CD14-positive monocyte (primary cell): ENCODE measurements around the gene ITPR1. TPM values are rescaled to one million over a fixed set of nuclear protein-coding genes. Genes with fewer than 3 reads are reported as not detected.

Experiments
- DNase-seq, 3 donors: peaks; one replicate each; pipeline ENCODE4 v3.0.0-alpha.2; 2011 to 2022
- H2AFZ ChIP-seq: 2 replicates; pipeline ENCODE4 v1.6.0; 2012; ENCODE audit warnings: mild to moderate bottlenecking, low read depth, low read length, inconsistent platforms; ENCODE audit not compliant: insufficient read depth, poor library complexity, severe bottlenecking
- H3K27ac ChIP-seq, 2 donors: 1 replicate in 1 of 2; 2 replicates in 1 of 2; pipeline ENCODE4 v1.5.1; 2012 to 2013; ENCODE audit warnings: low read length in 2 of 2, control low read depth in 1 of 2, inconsistent platforms in 1 of 2, low read depth in 1 of 2, mild to moderate bottlenecking in 1 of 2
- H3K27me3 ChIP-seq, 2 donors: one replicate each; pipeline versions ENCODE4 v1.6.0 to v1.6.1; 2011 to 2013; ENCODE audit warnings: low read length in 2 of 2; ENCODE audit not compliant: control insufficient read depth in 2 of 2, insufficient read depth in 2 of 2
- H3K36me3 ChIP-seq, 2 donors: replicated peaks in 1 of 2; 1 replicate in 1 of 2; 2 replicates in 1 of 2; pipeline versions ENCODE4 v1.5.1 to v1.6.1; 2012 to 2013; ENCODE audit warnings: low read length in 2 of 2, control low read depth in 1 of 2, inconsistent platforms in 1 of 2, mild to moderate bottlenecking in 1 of 2; ENCODE audit not compliant: insufficient read depth in 2 of 2, control insufficient read depth in 1 of 2
- H3K4me1 ChIP-seq, 2 donors: 1 replicate in 1 of 2; 2 replicates in 1 of 2; pipeline versions ENCODE4 v1.5.1 to v1.6.1; 2012 to 2013; ENCODE audit warnings: low read length in 2 of 2, control low read depth in 1 of 2, inconsistent platforms in 1 of 2, mild to moderate bottlenecking in 1 of 2, moderate library complexity in 1 of 2; ENCODE audit not compliant: insufficient read depth in 2 of 2, control insufficient read depth in 1 of 2
- H3K4me2 ChIP-seq: replicated peaks from 2 replicates; pipeline ENCODE3; 2012; ENCODE audit warnings: low read length, moderate library complexity, mild to moderate bottlenecking; ENCODE audit not compliant: poor library complexity, severe bottlenecking; ENCODE audit errors: extremely low read depth
- H3K4me3 ChIP-seq, 3 experiments: fragments of 200-600 bp in 1 of 3; sonication (generic) in 1 of 3; replicated peaks in 1 of 3; 1 replicate in 2 of 3; 2 replicates in 1 of 3; pipeline ENCODE4 v1.5.1; 2011 to 2013; ENCODE audit warnings: low read length in 3 of 3, mild to moderate bottlenecking in 3 of 3, control low read depth in 2 of 3, low read depth in 2 of 3, inconsistent platforms in 1 of 3, moderate library complexity in 1 of 3
- H3K79me2 ChIP-seq: 2 replicates; pipeline ENCODE4 v1.6.0; 2012; ENCODE audit warnings: mild to moderate bottlenecking, control low read depth, inconsistent platforms, low read length, moderate library complexity; ENCODE audit not compliant: insufficient read depth
- H3K9ac ChIP-seq: 2 replicates; pipeline ENCODE4 v1.6.0; 2017; ENCODE audit warnings: low read length, mild to moderate bottlenecking; ENCODE audit not compliant: insufficient read depth, poor library complexity, severe bottlenecking
- H3K9me3 ChIP-seq, 2 donors: replicated peaks in 1 of 2; 1 replicate in 1 of 2; 2 replicates in 1 of 2; pipeline versions ENCODE4 v1.5.1 to v1.6.1; 2012 to 2013; ENCODE audit warnings: low read length in 2 of 2, control low read depth in 1 of 2; ENCODE audit not compliant: control insufficient read depth in 1 of 2, insufficient read depth in 1 of 2
- H4K20me1 ChIP-seq: 2 replicates; pipeline ENCODE4 v1.6.0; 2012; ENCODE audit warnings: mild to moderate bottlenecking, low read length, control low read depth, moderate library complexity; ENCODE audit not compliant: insufficient read depth
- H3K27ac Mint-ChIP-seq, 7 donors: one replicate each; pipeline ENCODE4 v1.8.0; 2020; ENCODE audit warnings: mild to moderate bottlenecking in 7 of 7, mixed read lengths in 7 of 7, moderate library complexity in 6 of 7, inconsistent platforms in 2 of 7
- H3K27me3 Mint-ChIP-seq, 3 donors: one replicate each; pipeline ENCODE4 v1.8.0; 2021 to 2022; ENCODE audit warnings: low read depth in 3 of 3, mild to moderate bottlenecking in 3 of 3, mixed read lengths in 3 of 3, moderate library complexity in 3 of 3, inconsistent platforms in 1 of 3
- H3K36me3 Mint-ChIP-seq, 2 donors: one replicate each; pipeline ENCODE4 v1.8.0; 2020; ENCODE audit warnings: mixed read lengths in 2 of 2, inconsistent platforms in 1 of 2, mild to moderate bottlenecking in 1 of 2
- H3K4me1 Mint-ChIP-seq: one replicate; pipeline ENCODE4 v1.8.0; 2020; ENCODE audit warnings: mild to moderate bottlenecking, mixed read lengths
- H3K4me3 Mint-ChIP-seq, 2 donors: one replicate each; pipeline ENCODE4 v1.8.0; 2020; ENCODE audit warnings: mild to moderate bottlenecking in 2 of 2, mixed read lengths in 2 of 2, moderate library complexity in 1 of 2
- H3K9me3 Mint-ChIP-seq, 7 donors: one replicate each; pipeline ENCODE4 v1.8.0; 2020 to 2022; ENCODE audit warnings: mixed read lengths in 7 of 7, mild to moderate bottlenecking in 6 of 7, moderate library complexity in 6 of 7, inconsistent platforms in 2 of 7
- CTCF ChIP-seq: fragments of 200-600 bp; IDR thresholded peaks from one replicate; pipeline ENCODE4 v1.8.0; 2022; ENCODE audit warnings: antibody characterized with exemption, mild to moderate bottlenecking
- WGBS: methylation state at CpG from one replicate; pipeline ENCODE4 v1.1.5; 2013; ENCODE audit warnings: missing lambda C conversion rate; ENCODE audit not compliant: insufficient coverage; 5-methylcytosine and 5-hydroxymethylcytosine counted together
- intact Hi-C, 2 donors: fragments of 100-400 bp; cut with micrococcal nuclease; formaldehyde crosslinking; loops; one replicate each; pipeline versions ENCODE4 v1.15.0 to v1.15.1; 2023
- polyA plus RNA-seq, 3 donors: library from polyadenylated mRNA; depleted of rRNA in 1 of 3; unstranded in 2 of 3; stranded (reverse) in 1 of 3; fragments of 300-500 nt in 2 of 3; fragments of >200 nt in 1 of 3; fragmentation: Illumina TruSeq in 2 of 3; gene quantifications; 1 replicate in 2 of 3; 2 replicates in 1 of 3; pipeline ENCODE4 v1.2.3, GENCODE V29; 2012 to 2021

The ITPR1 gene
- polyA plus RNA-seq, 3 donors: 3.2 to 21.1 (median 7.1) TPM

DNA sequence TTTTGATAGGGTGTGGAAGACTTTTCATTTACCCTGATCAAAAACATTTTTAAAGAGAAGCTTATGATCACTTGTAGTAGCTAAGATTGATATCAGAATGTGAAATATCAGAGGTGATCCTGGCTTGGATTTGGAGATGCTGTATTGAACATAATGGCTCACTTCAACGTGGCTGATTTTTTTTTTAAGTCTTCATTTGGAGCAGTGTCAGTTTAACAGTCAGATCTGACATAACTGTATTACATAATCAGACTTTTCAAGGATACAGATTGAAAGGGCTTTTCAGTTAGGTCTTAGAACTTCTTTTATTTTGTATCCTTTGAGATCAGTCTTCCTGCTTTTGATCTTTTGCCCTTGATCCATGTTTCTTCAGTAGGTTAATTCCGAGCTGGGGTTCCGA is 98.5 kb downstream of the ITPR1 start:
- DNase-seq: no peak
- Histone ChIP-seq H3K27me3 (no peaks in the 10 kb centered on the region), H3K27ac (no peak overlapping the region), H3K4me3 (no peak overlapping the region), H3K4me2 (no peak overlapping the region), H3K4me1 (peaks cover 13 to 36% of the 10 kb centered on the region in 2 donors), H2AFZ (no peak overlapping the region), H4K20me1 (peaks cover 29% of the 10 kb centered on the region), H3K9me3 (no peaks in the 10 kb centered on the region), H3K79me2 (peaks cover 56% of the 10 kb centered on the region), H3K9ac (no peak overlapping the region), H3K36me3 (no peaks in the 10 kb centered on the region)
- WGBS: no CpG with 5 or more reads among the region's 3 CpGs
- Mint-ChIP-seq H3K36me3 (peaks cover 8 to 17% of the 10 kb centered on the region in 2 donors), H3K9me3 (peaks cover 0 to 6% (median 2%) of the 10 kb centered on the region in 7 donors), H3K4me1 (peaks cover 44% of the 10 kb centered on the region), H3K27me3 (no peaks in the 10 kb centered on the region), H3K27ac (no peak overlapping the region), H3K4me3 (no peak overlapping the region)
- TF ChIP-seq CTCF: no peak
- intact Hi-C loops: no loop called here

DNA sequence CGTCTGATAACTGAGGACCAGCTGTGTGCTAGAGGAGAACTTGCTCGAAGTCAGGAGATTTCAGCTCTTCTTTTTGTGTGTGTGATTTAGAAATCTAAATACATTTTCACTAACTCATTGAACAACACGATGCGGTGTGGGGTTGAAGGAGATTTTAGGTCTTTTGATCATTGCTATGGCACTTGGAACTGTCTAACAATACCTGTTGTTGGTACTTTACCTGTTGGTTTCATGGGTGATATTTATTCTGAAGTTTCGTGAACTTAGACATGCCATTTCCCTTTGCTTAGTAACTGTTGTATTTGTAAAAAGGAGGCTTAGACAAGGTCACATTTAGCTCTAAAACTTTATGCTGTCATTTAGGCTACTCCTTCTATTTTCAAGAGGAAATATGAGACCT is 99.9 kb downstream of the ITPR1 start:
- Histone ChIP-seq H3K4me2 (no peak overlapping the region), H3K4me3 (no peak overlapping the region), H3K27ac (no peak overlapping the region), H3K36me3 (no peaks in the 10 kb centered on the region), H3K4me1 (peaks cover 6 to 24% of the 10 kb centered on the region in 2 donors), H3K79me2 (peaks cover 58% of the 10 kb centered on the region), H2AFZ (no peak overlapping the region), H4K20me1 (peaks cover 31% of the 10 kb centered on the region), H3K9me3 (no peaks in the 10 kb centered on the region), H3K9ac (no peak overlapping the region), H3K27me3 (no peaks in the 10 kb centered on the region)
- H3K4me3 Mint-ChIP-seq: no peak overlapping the region
- H3K36me3 Mint-ChIP-seq: peaks cover 8 to 17% of the 10 kb centered on the region in 2 donors
- peaks cover 36% of the 10 kb centered on the region for H3K4me1 Mint-ChIP-seq
- H3K9me3 Mint-ChIP-seq: peaks cover 0 to 6% (median 2%) of the 10 kb centered on the region in 7 donors
- intact Hi-C loops: no loop called here
- H3K27ac Mint-ChIP-seq: no peak overlapping the region
- TF ChIP-seq CTCF: no peak
- H3K27me3 Mint-ChIP-seq: no peaks in the 10 kb centered on the region
- DNase-seq: no peak
- WGBS: 100% methylated on average over 1 of the region's 5 CpGs
